OCI-LY7 (cell line): ENCODE results near the gene TRERF1. TPM values are rescaled to one million over a fixed set of nuclear protein-coding genes. Genes with fewer than 3 reads are reported as not detected.

Source experiments
- BruUV-seq: library from RNA; stranded (reverse); fragments of 400-500 nt; replicated peaks from 2 replicates; lab custom pipeline; 2021; lab: Mats Ljungman, UMichigan
- CTCF ChIA-PET: fragments of 300-600 bp; sonication (Branson Sonifier 250); formaldehyde crosslinking; loops from one replicate; lab custom pipeline; 2022; ENCODE audit warnings: antibody characterized with exemption; ENCODE audit not compliant: unreplicated experiment; lab: Charles Lee
- POLR2A ChIA-PET: fragments of 300-600 bp; sonication (Branson Sonifier 250); formaldehyde crosslinking; loops from one replicate; lab custom pipeline; 2022; ENCODE audit warnings: antibody characterized with exemption; lab: Charles Lee
- DNase-seq: peaks from one replicate; pipeline ENCODE4 v3.0.0-alpha.2; 2015; ENCODE audit warnings: low spot score
- H2AFZ ChIP-seq: fragments of 200-600 bp; sonication (generic), shearing (Covaris generic); 2 replicates; pipeline ENCODE4 v1.6.1; 2014; ENCODE audit warnings: mild to moderate bottlenecking, antibody characterized with exemption, low read length, moderate library complexity
- H3K27ac ChIP-seq: fragments of 200-600 bp; sonication (generic); 2 replicates; pipeline ENCODE4 v1.5.1; 2014; ENCODE audit warnings: mixed run types, low read depth, mild to moderate bottlenecking, moderate library complexity, low read length, inconsistent platforms; ENCODE audit not compliant: poor library complexity, severe bottlenecking
- H3K36me3 ChIP-seq: fragments of 200-600 bp; sonication (generic); 2 replicates; pipeline ENCODE4 v1.6.1; 2014; ENCODE audit warnings: mild to moderate bottlenecking, antibody characterized with exemption, low read length, moderate library complexity, mixed read lengths; ENCODE audit not compliant: insufficient read depth
- H3K4me1 ChIP-seq: fragments of 200-600 bp; sonication (generic); 2 replicates; pipeline ENCODE4 v1.5.1; 2014; ENCODE audit warnings: mild to moderate bottlenecking, low read length; ENCODE audit not compliant: insufficient read depth, poor library complexity, severe bottlenecking
- H3K4me2 ChIP-seq: fragments of 200-600 bp; sonication (generic); 2 replicates; pipeline ENCODE4 v1.6.1; 2014; ENCODE audit warnings: mild to moderate bottlenecking, low read length
- H3K4me3 ChIP-seq: fragments of 200-600 bp; sonication (generic); 2 replicates; pipeline ENCODE4 v1.5.1; 2014; ENCODE audit warnings: mild to moderate bottlenecking, low read depth, low read length; ENCODE audit not compliant: poor library complexity, severe bottlenecking
- H3K79me2 ChIP-seq: fragments of 200-600 bp; sonication (generic); 2 replicates; pipeline ENCODE4 v1.6.1; 2016; ENCODE audit warnings: low read depth, mild to moderate bottlenecking, low read length, moderate library complexity, mixed read lengths; ENCODE audit not compliant: insufficient read depth
- H3K9me2 ChIP-seq: fragments of 200-600 bp; sonication (generic); 2 replicates; pipeline ENCODE4 v1.6.1; 2016; ENCODE audit warnings: mild to moderate bottlenecking, low read length, mixed read lengths; ENCODE audit not compliant: insufficient read depth
- H3K9me3 ChIP-seq: fragments of 200-600 bp; sonication (generic); 2 replicates; pipeline ENCODE4 v1.6.1; 2014; ENCODE audit warnings: mild to moderate bottlenecking, mixed run types, low read length, mixed read lengths
- H4K20me1 ChIP-seq: fragments of 200-600 bp; sonication (generic); 2 replicates; pipeline ENCODE4 v1.6.1; 2014; ENCODE audit warnings: mild to moderate bottlenecking, antibody characterized with exemption, low read length, moderate library complexity, mixed read lengths; ENCODE audit not compliant: insufficient read depth
- EZH2phosphoT487 ChIP-seq: fragments of 200-600 bp; sonication (generic); IDR thresholded peaks from 2 replicates; pipeline ENCODE4 v1.6.1; 2018; ENCODE audit warnings: low read depth, borderline replicate concordance, mild to moderate bottlenecking, mixed run types, antibody characterized with exemption, low read length, moderate library complexity, mixed read lengths
- intact Hi-C: fragments of 100-400 bp; cut with micrococcal nuclease; formaldehyde crosslinking; loops from one replicate; pipeline ENCODE4 v1.10.0; 2022; ENCODE audit not compliant: unreplicated experiment
- total RNA-seq, 2 experiments: library from RNA; depleted of rRNA in 1 of 2; stranded (reverse); fragments of >200 nt in 1 of 2; shearing (Covaris generic) in 1 of 2; gene quantifications; 2 replicates each; pipeline ENCODE4 v1.2.3, GENCODE V29; 2014 to 2022
- TF ChIP-seq, protein P1 (sequence below): fragments of 200-600 bp; sonication (generic); conservative IDR thresholded peaks from 2 replicates; pipeline ENCODE4 v1.5.1; 2014; ENCODE audit warnings: mild to moderate bottlenecking, antibody characterized with exemption, low read length, moderate library complexity, mixed read lengths

The TRERF1 gene
- total RNA-seq, 2 experiments from 2014 or later: 5.7 to 12.9 TPM

GRCh38 chr6:42201382-42201781 is 250.3 kb downstream of the TRERF1 start:
- H3K4me3 ChIP-seq: no peak overlapping the region
- H3K27ac ChIP-seq: no peak overlapping the region
- no peak overlapping the region for H2AFZ ChIP-seq
- H4K20me1 ChIP-seq: no peaks in the 10 kb centered on the region
- DNase-seq: no peak
- CTCF ChIA-PET: no interaction called here
- no TSS peak for BruUV-seq
- no peak overlapping the region for H3K4me2 ChIP-seq
- TF ChIP-seq, protein P1, sequence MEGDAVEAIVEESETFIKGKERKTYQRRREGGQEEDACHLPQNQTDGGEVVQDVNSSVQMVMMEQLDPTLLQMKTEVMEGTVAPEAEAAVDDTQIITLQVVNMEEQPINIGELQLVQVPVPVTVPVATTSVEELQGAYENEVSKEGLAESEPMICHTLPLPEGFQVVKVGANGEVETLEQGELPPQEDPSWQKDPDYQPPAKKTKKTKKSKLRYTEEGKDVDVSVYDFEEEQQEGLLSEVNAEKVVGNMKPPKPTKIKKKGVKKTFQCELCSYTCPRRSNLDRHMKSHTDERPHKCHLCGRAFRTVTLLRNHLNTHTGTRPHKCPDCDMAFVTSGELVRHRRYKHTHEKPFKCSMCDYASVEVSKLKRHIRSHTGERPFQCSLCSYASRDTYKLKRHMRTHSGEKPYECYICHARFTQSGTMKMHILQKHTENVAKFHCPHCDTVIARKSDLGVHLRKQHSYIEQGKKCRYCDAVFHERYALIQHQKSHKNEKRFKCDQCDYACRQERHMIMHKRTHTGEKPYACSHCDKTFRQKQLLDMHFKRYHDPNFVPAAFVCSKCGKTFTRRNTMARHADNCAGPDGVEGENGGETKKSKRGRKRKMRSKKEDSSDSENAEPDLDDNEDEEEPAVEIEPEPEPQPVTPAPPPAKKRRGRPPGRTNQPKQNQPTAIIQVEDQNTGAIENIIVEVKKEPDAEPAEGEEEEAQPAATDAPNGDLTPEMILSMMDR: no peak
- no peak for TF ChIP-seq EZH2phosphoT487
- H3K4me1 ChIP-seq: no peaks in the 10 kb centered on the region
- H3K9me3 ChIP-seq: no peaks in the 10 kb centered on the region
- no peaks in the 10 kb centered on the region for H3K9me2 ChIP-seq
- H3K79me2 ChIP-seq: no peaks in the 10 kb centered on the region
- intact Hi-C loops: no loop called here
- peaks cover 27% of the 10 kb centered on the region for H3K36me3 ChIP-seq
- POLR2A ChIA-PET: no interaction called here

GRCh38 chr6:42200035-42200434 is 251.7 kb downstream of the TRERF1 start:
- no peak for DNase-seq
- ChIA-PET CTCF (no interaction called here), POLR2A (no interaction called here)
- no peaks in the 10 kb centered on the region for H3K79me2 ChIP-seq
- H3K27ac ChIP-seq: no peak overlapping the region
- no peak overlapping the region for H3K4me2 ChIP-seq
- no peak for TF ChIP-seq EZH2phosphoT487
- TF ChIP-seq, protein P1: no peak
- peaks cover 13% of the 10 kb centered on the region for H3K36me3 ChIP-seq
- H3K9me2 ChIP-seq: no peaks in the 10 kb centered on the region
- BruUV-seq: no TSS peak
- H2AFZ ChIP-seq: no peak overlapping the region
- H4K20me1 ChIP-seq: no peaks in the 10 kb centered on the region
- no peaks in the 10 kb centered on the region for H3K9me3 ChIP-seq
- H3K4me1 ChIP-seq: no peaks in the 10 kb centered on the region
- no peak overlapping the region for H3K4me3 ChIP-seq
- intact Hi-C loops: no loop called here

DNA sequence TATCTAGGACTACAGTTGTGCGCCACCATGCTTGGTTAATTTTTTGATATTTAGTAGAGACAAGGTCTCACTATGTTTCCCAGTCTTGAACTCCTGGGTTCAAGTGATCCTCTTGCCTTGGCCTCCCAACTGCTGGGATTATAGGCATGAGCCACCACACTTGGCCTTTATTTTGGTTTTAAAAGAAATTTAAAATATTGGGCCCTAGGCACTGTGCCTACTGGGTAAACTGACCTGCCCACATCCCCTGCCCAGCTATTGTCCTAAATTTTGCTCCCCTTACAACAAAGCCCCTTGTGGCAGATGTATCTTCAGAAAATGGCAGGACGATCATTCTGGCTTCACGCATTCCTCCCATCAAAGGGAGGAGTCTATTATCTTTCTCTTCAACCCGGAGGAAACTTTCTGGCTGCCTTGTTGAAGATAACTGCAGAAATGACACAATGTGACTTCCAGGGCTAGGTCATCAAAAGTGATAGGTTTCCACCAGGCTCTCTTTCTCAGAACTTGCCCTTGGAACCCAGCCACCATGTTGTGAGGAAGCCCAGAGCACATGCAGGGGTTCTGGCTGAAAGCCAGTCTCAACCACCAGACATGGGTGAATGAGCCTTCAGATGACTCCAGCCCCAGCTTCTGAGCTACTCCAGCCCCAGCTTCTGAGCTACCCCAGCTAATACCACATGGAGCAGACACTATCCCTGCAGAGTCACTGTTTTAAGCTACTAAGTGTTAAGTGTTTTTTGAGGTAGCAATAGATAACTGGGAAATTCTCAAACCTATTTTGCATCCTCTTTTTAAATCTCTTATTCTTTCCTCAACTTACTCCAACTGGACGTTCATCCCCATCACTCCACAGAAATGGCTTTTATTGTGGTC is 252.4 kb downstream of the TRERF1 start:
- Histone ChIP-seq H3K9me2 (no peaks in the 10 kb centered on the region), H3K36me3 (peaks cover 6% of the 10 kb centered on the region; the same call in 1 of the 2 replicates), H4K20me1 (no peaks in the 10 kb centered on the region), H3K4me3 (no peak overlapping the region), H3K27ac (no peak overlapping the region), H3K79me2 (no peaks in the 10 kb centered on the region), H3K9me3 (no peaks in the 10 kb centered on the region), H3K4me2 (no peak overlapping the region), H3K4me1 (no peaks in the 10 kb centered on the region), H2AFZ (no peak overlapping the region)
- no peak for DNase-seq
- TF ChIP-seq EZH2phosphoT487: no peak
- TF ChIP-seq, protein P1: no peak
- no TSS peak for BruUV-seq
- POLR2A ChIA-PET: no interaction called here
- intact Hi-C loops: no loop called here
- CTCF ChIA-PET: no interaction called here
